ENCODE measurements around the gene DTX4.

DNA sequence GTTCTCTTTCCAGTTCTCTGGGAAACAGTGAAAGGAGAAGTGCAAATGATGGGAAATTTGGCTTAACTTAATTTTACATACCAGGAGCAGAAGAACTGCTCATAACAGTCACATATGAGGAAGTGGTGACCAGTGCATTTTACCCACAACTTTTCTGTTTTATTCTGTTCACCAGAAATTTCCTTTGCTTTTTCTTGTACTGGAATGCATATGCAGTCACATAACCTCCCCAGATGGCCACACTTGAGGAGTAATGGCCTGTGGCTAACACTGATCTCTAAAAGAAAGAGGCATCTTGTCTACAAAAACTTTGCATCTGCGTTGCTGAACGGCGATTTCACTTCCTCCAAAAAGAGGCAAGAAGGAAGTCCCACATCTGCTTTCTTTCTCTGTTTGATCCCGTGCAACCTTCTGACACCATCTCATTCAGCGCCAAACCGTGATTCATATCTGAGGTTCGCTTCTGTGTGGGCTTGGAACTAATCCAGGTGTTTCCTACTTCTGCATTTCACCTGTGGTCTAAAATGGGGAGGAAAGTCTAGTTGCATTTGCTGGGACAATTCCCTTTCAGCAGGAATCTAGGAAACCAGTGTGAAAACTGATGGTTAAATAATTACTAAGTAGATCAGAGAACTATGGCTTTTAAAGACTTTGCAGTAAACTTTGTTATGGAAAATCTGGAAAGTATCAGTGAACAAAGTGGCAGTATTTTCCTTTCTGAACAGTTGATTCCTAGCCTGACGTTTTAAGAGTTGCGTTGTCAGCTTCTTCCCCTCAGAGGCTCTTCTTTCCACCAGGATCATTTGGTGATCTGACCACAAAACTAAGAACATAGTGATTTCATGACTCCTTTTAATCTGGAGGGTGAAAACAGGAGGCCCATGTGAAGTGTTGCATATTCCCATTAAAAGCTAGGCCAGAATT lies 45.0 kb downstream of the DTX4 start:
- TF ChIP-seq, protein P1, sequence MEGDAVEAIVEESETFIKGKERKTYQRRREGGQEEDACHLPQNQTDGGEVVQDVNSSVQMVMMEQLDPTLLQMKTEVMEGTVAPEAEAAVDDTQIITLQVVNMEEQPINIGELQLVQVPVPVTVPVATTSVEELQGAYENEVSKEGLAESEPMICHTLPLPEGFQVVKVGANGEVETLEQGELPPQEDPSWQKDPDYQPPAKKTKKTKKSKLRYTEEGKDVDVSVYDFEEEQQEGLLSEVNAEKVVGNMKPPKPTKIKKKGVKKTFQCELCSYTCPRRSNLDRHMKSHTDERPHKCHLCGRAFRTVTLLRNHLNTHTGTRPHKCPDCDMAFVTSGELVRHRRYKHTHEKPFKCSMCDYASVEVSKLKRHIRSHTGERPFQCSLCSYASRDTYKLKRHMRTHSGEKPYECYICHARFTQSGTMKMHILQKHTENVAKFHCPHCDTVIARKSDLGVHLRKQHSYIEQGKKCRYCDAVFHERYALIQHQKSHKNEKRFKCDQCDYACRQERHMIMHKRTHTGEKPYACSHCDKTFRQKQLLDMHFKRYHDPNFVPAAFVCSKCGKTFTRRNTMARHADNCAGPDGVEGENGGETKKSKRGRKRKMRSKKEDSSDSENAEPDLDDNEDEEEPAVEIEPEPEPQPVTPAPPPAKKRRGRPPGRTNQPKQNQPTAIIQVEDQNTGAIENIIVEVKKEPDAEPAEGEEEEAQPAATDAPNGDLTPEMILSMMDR (conservative IDR thresholded peaks at IDR 0.05; ENCODE audit: low read length), result no peak
- no peak for TF ChIP-seq EZH2phosphoT487 (IDR thresholded peaks at IDR 0.05; ENCODE audit: borderline replicate concordance)

Measured in Loucy (cell line).